ENCODE results near the gene HEXD.

DNA sequence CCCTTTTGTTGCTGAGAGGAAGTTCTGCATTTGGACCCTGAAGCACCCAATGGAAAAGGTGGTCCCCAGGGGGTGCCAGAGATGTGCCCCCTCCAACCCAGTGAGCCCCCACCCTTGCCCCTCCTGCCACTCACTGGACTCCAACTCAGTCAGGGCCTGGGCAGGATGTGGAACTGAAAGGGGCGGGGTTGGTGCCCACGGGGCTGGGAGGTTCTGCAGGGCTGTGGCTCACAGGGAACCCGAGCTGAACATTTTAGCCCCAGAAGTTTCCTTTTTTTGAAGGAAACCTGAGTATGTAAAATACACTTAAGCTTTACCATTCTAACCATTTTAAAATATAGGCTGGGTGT lies 16.0 kb downstream of the HEXD start:
- TF ChIP-seq, protein P1, sequence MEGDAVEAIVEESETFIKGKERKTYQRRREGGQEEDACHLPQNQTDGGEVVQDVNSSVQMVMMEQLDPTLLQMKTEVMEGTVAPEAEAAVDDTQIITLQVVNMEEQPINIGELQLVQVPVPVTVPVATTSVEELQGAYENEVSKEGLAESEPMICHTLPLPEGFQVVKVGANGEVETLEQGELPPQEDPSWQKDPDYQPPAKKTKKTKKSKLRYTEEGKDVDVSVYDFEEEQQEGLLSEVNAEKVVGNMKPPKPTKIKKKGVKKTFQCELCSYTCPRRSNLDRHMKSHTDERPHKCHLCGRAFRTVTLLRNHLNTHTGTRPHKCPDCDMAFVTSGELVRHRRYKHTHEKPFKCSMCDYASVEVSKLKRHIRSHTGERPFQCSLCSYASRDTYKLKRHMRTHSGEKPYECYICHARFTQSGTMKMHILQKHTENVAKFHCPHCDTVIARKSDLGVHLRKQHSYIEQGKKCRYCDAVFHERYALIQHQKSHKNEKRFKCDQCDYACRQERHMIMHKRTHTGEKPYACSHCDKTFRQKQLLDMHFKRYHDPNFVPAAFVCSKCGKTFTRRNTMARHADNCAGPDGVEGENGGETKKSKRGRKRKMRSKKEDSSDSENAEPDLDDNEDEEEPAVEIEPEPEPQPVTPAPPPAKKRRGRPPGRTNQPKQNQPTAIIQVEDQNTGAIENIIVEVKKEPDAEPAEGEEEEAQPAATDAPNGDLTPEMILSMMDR (IDR thresholded peaks at IDR 0.05): no peak
- TF ChIP-seq POLR2A (IDR thresholded peaks at IDR 0.05) (no peak), EP300 (IDR thresholded peaks at IDR 0.05) (no peak)
